ENCODE data around the gene MAD2L1. TPM values are rescaled to one million over a fixed set of nuclear protein-coding genes. Genes with fewer than 3 reads are reported as not detected.

The MAD2L1 gene
- total RNA-seq, 4 donors from 2014 or later: 1.4 to 2.6 (median 1.7) TPM

- Histone ChIP-seq H3K9me3 (no peaks in the 10 kb centered on the region), H3K27ac (no peak overlapping the region), H3K4me1 (peaks cover 1 to 12% (median 7%) of the 10 kb centered on the region in 3 donors), H3K27me3 (no peaks in the 10 kb centered on the region), H3K4me3 (no peak overlapping the region), H3K36me3 (no peaks in the 10 kb centered on the region)
- 52 to 63% methylated on average over 5 of the region's 5 CpGs for WGBS, 2 donors (ENCODE audit: low coverage in 1 of 2)
- TF ChIP-seq POLR2AphosphoS5 (IDR thresholded peaks at IDR 0.05) (no peak), CTCF (IDR thresholded peaks at IDR 0.05) (no peak), EP300 (IDR thresholded peaks at IDR 0.05) (no peak), POLR2A (IDR thresholded peaks at IDR 0.05) (no peak)
- ATAC-seq: no peak
Observed at GRCh38 chr4:120062663-120063195, 3.9 kb downstream of the MAD2L1 start.

- ATAC-seq: no peak
- no peak overlapping the region for H3K4me3 ChIP-seq
- no peaks in the 10 kb centered on the region for H3K36me3 ChIP-seq
- WGBS, 2 donors (ENCODE audit: low coverage in 1 of 2): 79 to 92% methylated on average over 1 of the region's 1 CpG
- H3K9me3 ChIP-seq: no peaks in the 10 kb centered on the region
- H3K27ac ChIP-seq: no peak overlapping the region
- no peaks in the 10 kb centered on the region for H3K27me3 ChIP-seq
- TF ChIP-seq EP300 (IDR thresholded peaks at IDR 0.05): no peak
- TF ChIP-seq CTCF (IDR thresholded peaks at IDR 0.05): no peak
- no peak for TF ChIP-seq POLR2AphosphoS5 (IDR thresholded peaks at IDR 0.05)
- no peak for TF ChIP-seq POLR2A (IDR thresholded peaks at IDR 0.05)
- H3K4me1 ChIP-seq: peaks cover 0 to 26% (median 8%) of the 10 kb centered on the region in 3 donors
Observed at GRCh38 chr4:120059036-120059435, 7.6 kb downstream of the MAD2L1 start.

- no peak for ATAC-seq
- H3K36me3 ChIP-seq: no peaks in the 10 kb centered on the region
- no peak overlapping the region for H3K4me3 ChIP-seq
- TF ChIP-seq POLR2AphosphoS5 (IDR thresholded peaks at IDR 0.05): no peak
- TF ChIP-seq POLR2A (IDR thresholded peaks at IDR 0.05): no peak
- TF ChIP-seq CTCF (IDR thresholded peaks at IDR 0.05): no peak
- TF ChIP-seq EP300 (IDR thresholded peaks at IDR 0.05): no peak
- H3K27ac ChIP-seq: no peak overlapping the region
- no peaks in the 10 kb centered on the region for H3K9me3 ChIP-seq
- H3K4me1 ChIP-seq: peaks cover 0 to 42% (median 15%) of the 10 kb centered on the region in 3 donors
- H3K27me3 ChIP-seq: no peaks in the 10 kb centered on the region
Observed at GRCh38 chr4:120057416-120057815, 9.2 kb downstream of the MAD2L1 start.

- no peak overlapping the region for H3K4me3 ChIP-seq
- H3K9me3 ChIP-seq: no peaks in the 10 kb centered on the region
- no peaks in the 10 kb centered on the region for H3K27me3 ChIP-seq
- H3K4me1 ChIP-seq: peaks cover 0 to 50% (median 15%) of the 10 kb centered on the region in 3 donors
- TF ChIP-seq EP300 (IDR thresholded peaks at IDR 0.05) (no peak), POLR2AphosphoS5 (IDR thresholded peaks at IDR 0.05) (no peak), CTCF (IDR thresholded peaks at IDR 0.05) (peak in 3 of 4 experiments; percentile 42 to 53 (median 49))
- no peak for ATAC-seq
- no peaks in the 10 kb centered on the region for H3K36me3 ChIP-seq
- H3K27ac ChIP-seq: peak overlapping the region; percentile 61 to 76 (median 70)
Observed at GRCh38 chr4:120056246-120056645, 10.4 kb downstream of the MAD2L1 start.

GRCh38 chr4:120055795-120056194 lies 10.9 kb downstream of the MAD2L1 start:
- TF ChIP-seq CTCF (IDR thresholded peaks at IDR 0.05) (no peak), EP300 (IDR thresholded peaks at IDR 0.05) (no peak), POLR2AphosphoS5 (IDR thresholded peaks at IDR 0.05) (no peak), POLR2A (IDR thresholded peaks at IDR 0.05) (no peak)
- no peaks in the 10 kb centered on the region for H3K9me3 ChIP-seq
- WGBS, 2 donors (ENCODE audit: low coverage in 1 of 2): 62 to 67% methylated on average over 1 of the region's 1 CpG
- no peaks in the 10 kb centered on the region for H3K27me3 ChIP-seq
- H3K36me3 ChIP-seq: no peaks in the 10 kb centered on the region
- no peak overlapping the region for H3K4me3 ChIP-seq
- ATAC-seq: no peak
- peak overlapping the region; percentile 61 to 76 (median 70) for H3K27ac ChIP-seq
- H3K4me1 ChIP-seq: peaks cover 0 to 53% (median 15%) of the 10 kb centered on the region in 3 donors

Data from gastroesophageal sphincter (tissue), 4 donors.